Activated effector memory CD4-positive, alpha-beta T cell treated with anti-CD3 and anti-CD28 coated beads, Interleukin-2, amount 50 U/mL, for 16 hours (primary cell): ENCODE data around the gene RTN4RL1.

Experiments used
- DNase-seq: peaks from one replicate; pipeline ENCODE4 v3.0.0-alpha.2; 2020

The RTN4RL1 gene

GRCh38 chr17:1945621-1946020 lies 79.5 kb downstream of the RTN4RL1 start:
- no peak for DNase-seq

DNA sequence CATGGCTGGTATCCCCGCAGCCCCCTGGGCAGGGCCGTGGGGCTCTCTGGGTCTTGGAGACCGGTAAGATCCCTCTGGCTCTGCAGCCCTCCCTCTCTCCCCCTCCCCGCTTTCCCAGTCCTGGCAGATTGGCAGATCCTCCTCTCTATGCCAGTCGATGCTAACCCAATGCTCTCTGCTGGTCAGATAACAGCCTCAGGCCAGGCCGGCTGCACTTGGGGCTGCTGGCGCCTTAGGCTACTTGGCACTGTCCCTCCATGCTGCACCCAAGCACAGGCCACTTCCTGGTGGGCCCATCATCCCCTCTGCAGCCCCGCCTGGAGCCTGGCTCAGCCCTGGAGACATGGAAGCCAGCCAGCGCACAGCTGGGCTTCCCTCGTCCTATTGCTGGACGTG lies 81.7 kb downstream of the RTN4RL1 start:
- DNase-seq: no peak

DNA sequence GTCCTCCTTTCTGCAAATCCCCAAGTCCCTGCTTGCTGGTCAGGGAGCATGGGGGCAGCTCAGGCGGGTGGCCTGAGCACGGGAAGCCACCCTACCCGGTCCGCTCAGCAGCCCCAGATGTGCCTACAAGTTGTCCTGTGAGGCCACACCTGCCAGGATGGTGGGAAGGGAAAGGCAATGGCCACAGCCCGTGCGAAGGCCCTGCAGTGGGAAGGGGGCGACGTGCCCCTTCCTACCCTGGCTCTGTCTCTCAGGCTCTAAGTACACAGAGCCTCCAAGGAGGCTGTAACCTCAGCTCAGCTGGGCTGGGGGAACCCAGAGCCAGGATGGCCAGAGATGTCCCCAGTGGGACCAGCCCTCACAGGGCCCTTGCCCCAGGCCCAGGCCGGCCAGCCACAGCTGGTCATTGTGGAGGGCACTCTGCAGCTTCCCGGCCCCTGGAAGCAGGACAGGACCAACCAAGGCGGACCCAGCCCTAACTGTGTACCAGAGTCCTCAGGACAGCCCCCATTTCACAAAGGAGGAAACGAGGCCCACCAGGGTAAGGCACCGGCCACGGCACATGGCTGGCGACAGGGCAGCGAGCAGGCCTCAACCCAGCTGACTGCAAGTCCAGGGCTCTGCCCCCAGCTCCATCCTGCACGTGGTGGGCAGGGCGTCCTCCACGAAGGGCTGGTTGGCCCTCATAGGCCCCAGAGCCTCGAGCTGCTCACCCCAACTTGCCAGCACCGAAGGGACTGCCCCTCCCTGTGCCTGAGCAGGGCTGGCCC lies 82.3 kb downstream of the RTN4RL1 start:
- DNase-seq: no peak

DNA sequence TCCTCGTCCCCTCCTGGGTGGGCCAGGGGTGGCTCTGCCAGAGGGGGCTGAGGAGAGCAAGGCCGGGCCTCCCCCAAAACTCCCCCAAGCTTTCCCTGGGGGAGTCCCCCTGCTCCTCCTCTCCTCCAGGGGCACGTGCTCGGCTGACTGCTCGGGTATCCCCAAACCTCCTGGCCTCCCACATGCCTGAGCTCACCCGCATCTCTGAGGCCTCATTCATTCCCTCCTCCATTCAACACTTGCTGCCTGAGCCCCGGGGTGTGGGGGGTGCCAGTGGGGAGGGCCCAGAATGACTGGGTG lies 83.1 kb downstream of the RTN4RL1 start:
- DNase-seq: no peak

GRCh38 chr17:1941272-1942065 lies 83.7 kb downstream of the RTN4RL1 start:
- no peak for DNase-seq

GRCh38 chr17:1940810-1941185 lies 84.3 kb downstream of the RTN4RL1 start:
- DNase-seq: no peak

GRCh38 chr17:1939981-1940809 lies 84.9 kb downstream of the RTN4RL1 start:
- no peak for DNase-seq

- no peak for DNase-seq
Observed at GRCh38 chr17:1937461-1937860, 87.7 kb downstream of the RTN4RL1 start.

DNA sequence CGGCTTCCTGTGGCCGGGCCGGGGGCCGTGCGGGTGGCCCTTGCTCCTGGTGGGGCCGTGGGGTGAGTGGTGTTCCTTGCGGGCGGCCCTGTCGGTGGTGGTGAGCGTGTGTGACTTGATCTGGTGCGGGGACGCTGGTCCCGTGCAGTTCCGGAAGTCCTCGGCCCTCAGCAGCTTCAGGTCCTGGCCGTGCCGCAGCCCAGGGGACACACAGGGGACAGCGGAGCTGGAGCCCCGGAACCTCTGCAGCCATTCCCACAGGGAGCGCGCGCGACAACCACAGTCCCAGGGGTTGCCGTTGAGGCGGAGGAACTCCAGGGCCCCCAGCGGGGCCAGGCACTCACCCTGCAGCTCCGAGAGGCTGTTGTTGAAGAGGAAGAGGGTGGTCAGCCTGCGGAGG lies 88.4 kb downstream of the RTN4RL1 start:
- no peak for DNase-seq

- DNase-seq: no peak
Observed at GRCh38 chr17:1934901-1935300, 90.2 kb downstream of the RTN4RL1 start.

DNA sequence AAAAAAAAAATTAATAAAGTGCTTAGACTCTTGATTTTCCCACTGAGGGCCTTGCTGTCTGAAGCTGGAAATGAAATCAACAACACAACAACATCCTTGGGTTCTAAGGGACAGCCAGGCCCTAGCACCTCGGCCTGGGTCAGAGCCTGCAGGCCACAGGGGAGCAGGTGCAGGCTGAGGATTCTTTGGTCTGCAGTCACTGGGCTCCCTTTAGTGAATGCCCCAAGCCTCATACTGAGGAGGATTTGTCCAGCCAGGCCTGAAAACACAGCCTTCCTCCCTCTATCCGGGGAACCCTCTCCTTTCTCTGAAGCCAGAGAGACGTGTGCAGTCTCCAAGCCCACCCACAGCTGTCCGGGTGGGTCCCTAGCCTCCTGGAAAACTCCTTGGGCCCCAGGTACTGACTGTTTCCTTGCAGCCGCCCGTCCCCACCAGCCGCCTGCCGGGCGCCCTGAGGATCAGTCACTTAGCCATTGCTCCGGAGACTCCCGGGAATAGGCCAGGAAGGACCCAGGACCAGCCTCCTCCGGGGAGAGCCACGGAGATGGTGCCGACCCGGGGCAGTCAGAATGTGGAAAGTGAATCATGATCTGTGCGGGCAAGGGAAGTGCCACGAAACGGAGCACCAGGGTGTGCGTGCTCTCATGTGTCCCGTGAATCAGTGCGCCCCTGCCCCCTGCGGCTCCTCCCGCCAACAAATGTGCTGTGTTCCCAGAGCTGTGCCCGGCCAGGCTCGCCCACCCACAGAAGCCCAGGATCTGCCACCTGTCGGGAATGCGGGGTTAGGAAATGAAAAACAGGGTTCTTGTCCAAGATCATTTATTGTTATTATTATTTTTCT lies 91.0 kb downstream of the RTN4RL1 start:
- DNase-seq: no peak

- DNase-seq: no peak
Observed at GRCh38 chr17:1931844-1932579, 93.1 kb downstream of the RTN4RL1 start.

- no peak for DNase-seq
Observed at GRCh38 chr17:1930337-1930645, 94.8 kb downstream of the RTN4RL1 start.

- no peak for DNase-seq
Observed at GRCh38 chr17:1928976-1929375, 96.2 kb downstream of the RTN4RL1 start.

DNA sequence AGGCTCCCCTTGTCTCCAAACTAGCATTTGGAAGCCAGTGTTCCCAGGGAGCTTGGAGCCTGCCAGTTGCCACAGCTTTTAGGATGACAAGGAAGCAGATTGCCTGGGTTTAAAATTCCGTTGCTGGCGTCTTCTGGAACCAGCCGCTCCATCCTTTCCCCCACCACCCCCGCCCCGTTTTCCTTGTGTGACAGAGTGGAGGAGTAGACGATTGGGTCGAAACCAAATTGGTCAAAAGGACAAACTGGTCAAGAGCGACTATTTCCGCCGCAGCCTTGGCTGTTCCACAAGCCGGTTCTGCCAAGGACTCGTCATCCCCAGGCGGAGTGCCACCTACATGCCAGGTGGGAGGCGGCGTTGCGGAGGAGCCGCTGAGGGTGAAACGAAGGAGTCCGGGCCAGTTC lies 104.2 kb downstream of the RTN4RL1 start:
- no peak for DNase-seq

GRCh38 chr17:1919201-1919600 lies 105.9 kb downstream of the RTN4RL1 start:
- DNase-seq: no peak

- no peak for DNase-seq
Observed at GRCh38 chr17:1918346-1919162, 106.6 kb downstream of the RTN4RL1 start.

DNA sequence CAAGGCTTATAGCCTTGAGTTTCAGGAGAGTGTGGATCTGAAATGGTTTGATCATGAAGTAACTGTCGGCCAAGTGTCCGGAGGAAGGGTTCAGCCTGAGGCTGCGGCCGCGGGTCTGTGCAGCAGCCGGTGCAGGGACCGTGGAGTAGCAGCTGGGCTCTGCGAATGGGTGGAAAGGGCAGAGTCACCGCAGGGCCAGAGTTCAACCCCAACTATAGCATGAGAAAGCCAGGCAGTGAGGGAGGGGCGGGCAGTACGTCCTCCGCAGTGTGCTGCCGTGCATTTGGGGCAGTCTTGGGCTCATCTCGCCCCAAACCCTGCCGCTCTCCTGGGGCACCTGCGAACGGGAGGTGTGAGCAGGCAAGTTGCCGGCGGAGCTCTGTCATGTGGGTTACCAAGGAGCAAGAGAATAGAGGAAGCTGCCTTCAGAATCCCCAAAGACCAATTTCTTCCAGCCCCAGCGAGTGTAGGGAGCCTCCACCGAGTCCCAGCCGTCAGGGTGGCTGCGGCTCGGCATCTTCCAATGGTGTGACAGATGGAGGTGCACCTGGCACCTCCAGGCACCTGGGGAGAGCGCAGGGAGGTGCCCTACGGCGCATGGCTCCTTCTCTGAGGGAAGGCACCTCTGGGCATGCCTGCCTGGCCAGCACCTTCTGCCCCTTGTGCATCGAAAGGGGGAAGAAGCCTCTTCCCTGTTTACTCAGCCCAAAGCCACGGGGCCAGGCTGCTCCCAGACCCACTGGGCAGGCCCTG lies 108.0 kb downstream of the RTN4RL1 start:
- no peak for DNase-seq

DNA sequence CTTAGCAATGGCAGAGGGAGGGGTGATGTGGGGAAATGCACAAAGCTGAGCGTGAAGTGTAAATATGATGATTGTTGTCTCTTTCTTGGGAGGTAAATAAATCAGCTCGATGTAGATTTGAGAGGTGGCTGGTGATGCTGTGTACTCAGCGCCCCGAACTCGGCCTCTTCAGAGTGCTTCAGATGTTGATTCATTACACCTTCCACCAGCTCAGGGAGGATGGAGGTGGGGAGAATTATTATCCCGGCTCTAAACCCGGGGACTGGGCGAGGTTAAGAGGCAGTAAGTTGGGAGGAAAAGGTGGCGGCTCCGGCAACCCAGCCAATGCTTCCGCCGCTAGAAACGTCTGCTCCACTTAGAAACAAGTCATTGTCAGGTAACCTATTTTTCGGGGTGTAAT lies 108.8 kb downstream of the RTN4RL1 start:
- DNase-seq: no peak

- no peak for DNase-seq
Observed at GRCh38 chr17:1915889-1916288, 109.2 kb downstream of the RTN4RL1 start.

GRCh38 chr17:1914661-1915083 lies 110.5 kb downstream of the RTN4RL1 start:
- DNase-seq: no peak
